ENCODE results near the gene C4A. TPM values are rescaled to one million over a fixed set of nuclear protein-coding genes. Genes with fewer than 3 reads are reported as not detected.

Gene C4A
- total RNA-seq, 1 experiment from 2014 or later = 3.8 TPM

GRCh38 chr6:32046450-32047083 lies 64.7 kb downstream of the C4A start:
- DNase-seq (ENCODE audit: low spot score) (no peak), ATAC-seq (peak; percentile 23)
- H3K27me3 Mint-ChIP-seq (ENCODE audit: low read depth) = no peaks in the 10 kb centered on the region; the same call in 1 of the 2 replicates
- no peak overlapping the region for H3K27ac Mint-ChIP-seq
- TF ChIP-seq FOXJ3 (CRISPR knock-in tag; IDR thresholded peaks at IDR 0.05; ENCODE audit: borderline replicate concordance) = no peak
- H3K4me1 Mint-ChIP-seq = peaks cover 2% of the 10 kb centered on the region; the same call in 1 of the 2 replicates
- H3K4me3 Mint-ChIP-seq = no peak overlapping the region
- H3K9me3 Mint-ChIP-seq = no peaks in the 10 kb centered on the region
- CTCF ChIA-PET = interaction anchor here (0.6 to 3.5 kb wide), 12 partner anchors 8 to 149 kb away, joined by 3 to 23 read pairs (median 4); no protein-coding TSS in a partner anchor
- POLR2A ChIA-PET = no interaction called here
- H3K36me3 Mint-ChIP-seq = no peaks in the 10 kb centered on the region

DNA sequence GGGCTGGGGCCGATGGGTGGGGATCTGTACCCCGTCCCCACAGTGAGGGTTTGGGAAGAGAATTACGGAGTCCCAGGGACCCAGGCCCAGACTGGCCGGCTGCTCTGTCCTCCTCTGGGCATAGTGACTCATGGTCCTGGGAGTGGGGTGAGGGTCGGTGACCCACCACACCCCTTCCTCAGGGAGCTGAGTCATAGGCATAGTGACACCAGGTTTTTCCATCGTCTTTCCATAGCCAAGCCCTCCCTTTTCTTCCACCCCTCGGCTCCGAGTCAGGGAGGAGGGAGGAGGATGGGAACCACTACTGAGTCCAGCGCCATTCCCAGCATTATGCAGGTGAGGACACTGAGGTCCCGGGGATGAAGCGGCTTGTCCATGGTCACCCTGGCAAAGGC lies 65.2 kb downstream of the C4A start:
- ATAC-seq (no peak), DNase-seq (ENCODE audit: low spot score) (no peak)
- no peaks in the 10 kb centered on the region for H3K9me3 Mint-ChIP-seq
- POLR2A ChIA-PET = no interaction called here
- no peak overlapping the region for H3K27ac Mint-ChIP-seq
- peaks cover 2% of the 10 kb centered on the region; the same call in 1 of the 2 replicates for H3K4me1 Mint-ChIP-seq
- no peak overlapping the region for H3K4me3 Mint-ChIP-seq
- no peak for TF ChIP-seq ZNF416 (CRISPR knock-in tag; IDR thresholded peaks at IDR 0.05)
- no peak for TF ChIP-seq MXD4 (CRISPR knock-in tag; IDR thresholded peaks at IDR 0.05; ENCODE audit: borderline replicate concordance)
- TF ChIP-seq SMAD4 (CRISPR knock-in tag; IDR thresholded peaks at IDR 0.05) = no peak
- TF ChIP-seq CTCF (IDR thresholded peaks at IDR 0.05) = no peak
- TF ChIP-seq ZNF671 (CRISPR knock-in tag; IDR thresholded peaks at IDR 0.05) = no peak
- H3K27me3 Mint-ChIP-seq (ENCODE audit: low read depth) = no peaks in the 10 kb centered on the region; the same call in 1 of the 2 replicates
- H3K36me3 Mint-ChIP-seq = no peaks in the 10 kb centered on the region
- CTCF ChIA-PET = interaction anchor here (0.8 to 3.5 kb wide), 10 partner anchors 12 to 317 kb away, joined by 3 to 23 read pairs (median 9); no protein-coding TSS in a partner anchor

- DNase-seq (ENCODE audit: low spot score) = no peak
- ChIA-PET POLR2A (no interaction called here), CTCF (interaction anchor here (0.5 to 3.5 kb wide), 33 partner anchors 8 to 820 kb away, joined by 3 to 23 read pairs (median 4); partner anchors contain the start of genes AGPAT1, EHMT2, FKBPL and NEU1)
- Mint-ChIP-seq H3K9me3 (no peaks in the 10 kb centered on the region), H3K4me1 (peaks cover 2% of the 10 kb centered on the region; the same call in 1 of the 2 replicates), H3K27ac (no peak overlapping the region), H3K36me3 (no peaks in the 10 kb centered on the region), H3K27me3 (ENCODE audit: low read depth) (no peaks in the 10 kb centered on the region; the same call in 1 of the 2 replicates), H3K4me3 (no peak overlapping the region)
- ATAC-seq = no peak
- TF ChIP-seq, protein P1, sequence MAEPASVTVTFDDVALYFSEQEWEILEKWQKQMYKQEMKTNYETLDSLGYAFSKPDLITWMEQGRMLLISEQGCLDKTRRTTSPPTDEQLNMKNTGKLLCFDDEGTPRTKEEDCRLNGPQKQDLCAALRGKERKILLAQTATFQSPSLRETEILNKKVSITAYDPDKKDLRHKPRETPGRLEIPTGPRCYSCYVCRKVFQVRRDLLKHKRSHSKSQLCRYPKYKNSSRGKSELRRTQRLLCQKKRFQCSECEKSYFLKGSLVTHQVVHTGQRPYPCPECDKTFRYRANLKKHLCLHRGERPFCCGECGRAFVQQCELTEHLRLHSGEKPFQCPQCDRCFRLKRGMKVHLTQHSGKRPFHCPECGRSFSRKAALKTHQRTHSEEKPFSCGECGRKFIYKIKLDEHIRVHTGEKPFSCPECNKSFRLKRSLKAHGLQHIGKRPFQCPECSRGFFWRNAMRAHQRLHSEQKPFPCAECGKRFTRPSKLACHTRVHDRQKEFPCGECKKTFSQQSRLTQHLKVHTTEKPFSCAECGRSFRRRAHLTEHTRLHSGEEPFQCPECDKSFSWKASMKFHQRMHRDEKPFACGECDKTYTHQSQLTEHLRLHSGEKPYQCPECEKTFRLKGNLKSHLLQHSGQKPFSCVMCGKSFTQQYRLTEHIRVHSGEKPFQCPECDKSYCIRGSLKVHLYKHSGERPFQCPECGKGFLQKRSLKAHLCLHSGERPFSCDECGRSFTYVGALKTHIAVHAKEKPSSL (CRISPR knock-in tag; conservative IDR thresholded peaks at IDR 0.05) = no peak
- TF ChIP-seq, protein P2, sequence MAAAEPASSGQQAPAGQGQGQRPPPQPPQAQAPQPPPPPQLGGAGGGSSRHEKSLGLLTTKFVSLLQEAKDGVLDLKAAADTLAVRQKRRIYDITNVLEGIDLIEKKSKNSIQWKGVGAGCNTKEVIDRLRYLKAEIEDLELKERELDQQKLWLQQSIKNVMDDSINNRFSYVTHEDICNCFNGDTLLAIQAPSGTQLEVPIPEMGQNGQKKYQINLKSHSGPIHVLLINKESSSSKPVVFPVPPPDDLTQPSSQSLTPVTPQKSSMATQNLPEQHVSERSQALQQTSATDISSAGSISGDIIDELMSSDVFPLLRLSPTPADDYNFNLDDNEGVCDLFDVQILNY (CRISPR knock-in tag; IDR thresholded peaks at IDR 0.05) = no peak
Measured at GRCh38 chr6:32047539-32047854, 65.6 kb downstream of the C4A start.

DNA sequence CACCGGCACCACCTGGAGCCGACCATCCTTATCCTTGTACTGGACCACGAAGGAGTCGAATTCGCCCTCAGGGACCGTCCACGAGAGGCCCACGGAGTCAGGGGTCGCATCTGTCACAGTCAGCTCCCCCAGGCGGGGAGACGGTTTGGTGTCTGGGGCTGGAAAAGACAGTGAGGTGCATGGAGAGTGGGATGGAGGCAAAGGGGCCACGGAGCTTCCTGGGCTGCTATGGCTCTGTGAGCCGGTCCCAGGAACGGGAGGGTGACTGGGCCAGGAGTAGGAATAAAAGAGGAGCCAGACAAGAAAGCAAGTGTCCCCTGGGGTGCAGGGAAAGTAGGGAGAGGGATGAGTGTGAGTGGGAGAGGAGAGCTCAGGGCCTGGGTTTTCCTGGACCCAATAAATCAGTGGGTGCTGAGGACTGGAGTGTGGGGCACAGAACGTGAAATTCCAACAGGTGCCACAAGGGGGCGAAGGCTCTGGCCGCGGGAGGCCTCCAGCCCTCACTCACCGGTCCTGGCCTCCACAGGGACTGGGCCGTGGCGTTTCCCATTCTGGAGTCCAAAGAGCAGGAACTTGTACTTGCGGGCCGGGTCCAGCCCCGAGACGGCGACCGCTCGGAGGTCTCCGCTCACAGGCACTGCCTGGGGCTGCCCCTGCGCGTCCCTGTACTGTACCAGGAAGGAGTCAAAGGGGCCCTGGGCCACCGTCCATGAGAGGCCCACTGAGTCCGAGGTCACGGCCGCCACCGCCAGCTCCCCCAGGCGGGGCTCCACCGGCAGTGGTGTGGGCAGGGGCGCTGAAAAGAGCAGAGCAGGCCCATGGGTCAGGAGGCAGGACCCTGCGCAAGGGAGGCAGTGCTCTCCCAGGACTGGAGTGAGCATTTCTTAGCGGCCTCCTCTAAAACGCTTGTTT lies 66.3 kb downstream of the C4A start:
- no peak overlapping the region for H3K27ac Mint-ChIP-seq
- peak; percentile 71 for ATAC-seq
- peaks cover 2% of the 10 kb centered on the region; the same call in 1 of the 2 replicates for H3K4me1 Mint-ChIP-seq
- POLR2A ChIA-PET = interaction anchor here (0.6 to 0.7 kb wide), 2 partner anchors 99 to 924 kb away, joined by 3 read pairs; no protein-coding TSS in a partner anchor
- H3K36me3 Mint-ChIP-seq = no peaks in the 10 kb centered on the region
- no peaks in the 10 kb centered on the region for H3K9me3 Mint-ChIP-seq
- CTCF ChIA-PET = interaction anchor here (0.5 to 3.5 kb wide), 34 partner anchors 9 to 819 kb away, joined by 3 to 23 read pairs (median 4); partner anchors contain the start of genes AGPAT1, EHMT2, FKBPL and NEU1
- DNase-seq (ENCODE audit: low spot score) = peak; percentile 88
- no peak overlapping the region for H3K4me3 Mint-ChIP-seq
- H3K27me3 Mint-ChIP-seq (ENCODE audit: low read depth) = no peaks in the 10 kb centered on the region; the same call in 1 of the 2 replicates
- TF ChIP-seq TCF7 (CRISPR knock-in tag; IDR thresholded peaks at IDR 0.05; ENCODE audit: low read depth) (no peak), PRDM15 (CRISPR knock-in tag; IDR thresholded peaks at IDR 0.05) (0 out of 2 replicates have a peak, but pooled peaks have one; percentile 20), CTCF (IDR thresholded peaks at IDR 0.05) (peak; percentile 92), GRHL2 (CRISPR knock-in tag; IDR thresholded peaks at IDR 0.05; ENCODE audit: insufficient replicate concordance, severe bottlenecking) (no peak)
- TF ChIP-seq, protein P3, sequence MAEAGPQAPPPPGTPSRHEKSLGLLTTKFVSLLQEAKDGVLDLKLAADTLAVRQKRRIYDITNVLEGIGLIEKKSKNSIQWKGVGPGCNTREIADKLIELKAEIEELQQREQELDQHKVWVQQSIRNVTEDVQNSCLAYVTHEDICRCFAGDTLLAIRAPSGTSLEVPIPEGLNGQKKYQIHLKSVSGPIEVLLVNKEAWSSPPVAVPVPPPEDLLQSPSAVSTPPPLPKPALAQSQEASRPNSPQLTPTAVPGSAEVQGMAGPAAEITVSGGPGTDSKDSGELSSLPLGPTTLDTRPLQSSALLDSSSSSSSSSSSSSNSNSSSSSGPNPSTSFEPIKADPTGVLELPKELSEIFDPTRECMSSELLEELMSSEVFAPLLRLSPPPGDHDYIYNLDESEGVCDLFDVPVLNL (CRISPR knock-in tag; IDR thresholded peaks at IDR 0.05; ENCODE audit: borderline replicate concordance, low read depth) = no peak

Data from WTC11 (cell line).